Measurements from ENCODE around the gene LEMD2.
A peak's percentile ranks its signal among the peaks of the same experiment; 100 is the strongest.

LEMD2 gene

DNA sequence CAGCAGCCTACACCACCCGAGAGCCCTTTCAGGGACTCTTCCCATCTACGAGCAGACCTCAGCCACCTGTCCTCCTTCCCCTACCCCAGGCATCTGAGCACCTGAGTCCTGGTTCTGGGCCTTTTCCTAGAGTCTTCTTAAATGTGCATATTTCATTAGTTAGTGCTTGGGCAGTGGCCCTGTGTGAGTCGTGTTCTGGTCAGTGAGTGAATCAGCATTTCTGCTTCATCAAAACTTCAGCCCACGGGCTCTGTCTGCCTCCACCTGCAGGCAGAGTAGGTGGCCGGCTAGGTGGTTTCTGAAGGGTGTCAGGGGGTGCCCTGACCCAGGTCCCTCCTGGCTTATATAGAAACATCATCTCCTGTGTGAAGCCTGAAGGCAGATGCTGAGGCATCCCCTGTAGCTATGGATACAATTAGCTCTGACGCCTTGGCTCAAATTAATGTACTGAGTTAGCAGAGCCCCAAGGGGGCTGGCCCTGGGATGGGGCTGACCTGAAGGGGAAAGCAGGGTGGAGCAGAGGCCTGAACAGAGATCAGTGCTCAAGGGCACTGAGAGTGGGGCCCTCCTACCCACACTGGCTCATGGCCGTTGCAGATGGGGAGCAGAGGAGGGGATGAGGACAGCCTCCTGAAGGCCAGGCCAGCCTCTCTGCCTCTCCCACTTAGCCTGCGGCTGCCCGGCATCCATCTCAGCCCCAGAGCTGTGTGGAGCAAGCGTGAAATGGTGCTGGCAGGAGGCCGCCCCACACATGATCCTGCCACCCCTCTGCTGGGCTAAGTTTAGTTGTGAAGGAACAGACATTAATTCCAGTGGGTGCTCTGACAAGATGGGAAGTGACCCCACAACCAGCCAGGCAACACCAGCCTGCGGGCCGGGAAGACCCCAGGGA lies 55.9 kb downstream of the LEMD2 start:
- peak; percentile 76 for DNase-seq

DNA sequence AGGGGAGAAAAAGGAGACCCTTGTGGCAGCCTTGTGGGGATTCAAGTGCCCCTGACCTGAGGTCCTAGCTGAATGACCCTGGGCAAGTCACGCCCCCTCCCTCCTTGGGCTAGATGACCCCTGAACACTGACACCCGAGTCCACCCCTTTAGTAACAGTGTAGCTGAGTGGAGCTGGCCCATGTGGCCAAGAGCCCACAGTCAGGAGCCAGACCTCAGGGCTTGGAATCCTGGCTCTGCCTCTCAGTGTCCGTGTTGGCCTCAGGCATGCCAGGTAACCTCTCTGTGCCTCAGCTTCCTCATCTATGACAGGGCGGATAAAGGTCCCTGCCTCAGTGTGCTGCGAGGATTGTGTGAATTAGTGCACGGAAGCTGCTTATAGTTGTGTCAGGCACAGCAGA lies 56.5 kb downstream of the LEMD2 start:
- no peak for DNase-seq

DNA sequence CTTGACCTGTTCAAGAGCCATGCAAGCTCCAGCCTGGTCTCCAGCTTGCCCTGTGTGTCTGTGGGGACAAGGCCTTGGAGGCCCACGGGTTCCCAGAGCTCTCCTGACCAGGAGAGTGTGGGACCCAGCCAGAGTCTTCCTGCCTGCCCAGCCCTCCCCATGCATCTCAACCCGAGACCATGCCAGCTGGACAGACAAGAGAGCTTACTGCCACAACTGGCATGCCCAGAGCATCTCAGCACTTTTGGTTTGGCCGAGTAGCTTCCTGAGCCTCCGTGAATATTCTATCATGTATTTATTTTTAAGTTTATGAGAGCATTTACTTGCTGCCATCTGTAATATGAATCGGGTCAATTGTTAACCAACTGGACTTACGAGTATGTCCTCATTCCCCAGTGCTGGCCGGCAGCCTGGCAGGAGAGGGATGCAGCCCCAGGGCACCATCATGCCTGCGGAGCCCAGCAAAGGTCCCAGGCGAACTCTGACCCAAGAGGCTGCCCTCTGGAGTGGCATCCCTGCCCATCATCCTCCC lies 57.1 kb downstream of the LEMD2 start:
- no peak for DNase-seq

DNA sequence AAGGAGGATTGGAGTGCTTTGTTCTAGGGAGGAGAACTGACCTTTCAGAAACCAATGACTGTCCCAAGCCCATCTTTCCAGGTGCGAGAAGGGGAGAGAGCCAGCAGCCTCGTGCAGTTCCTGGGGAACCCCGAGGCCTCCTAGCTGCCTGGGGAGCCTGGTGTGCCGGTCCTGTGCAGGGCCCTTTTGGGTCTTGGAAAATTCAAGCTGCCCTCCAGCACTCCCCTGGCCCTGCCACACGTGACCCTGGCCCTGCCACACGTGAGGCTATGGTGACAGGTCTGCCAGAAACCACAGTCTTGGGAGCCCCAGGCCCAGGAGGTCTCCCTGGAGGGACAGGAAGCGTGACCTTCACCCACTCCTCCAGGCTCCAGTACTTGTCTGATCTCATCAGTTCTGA lies 57.9 kb downstream of the LEMD2 start:
- no peak for DNase-seq

DNA sequence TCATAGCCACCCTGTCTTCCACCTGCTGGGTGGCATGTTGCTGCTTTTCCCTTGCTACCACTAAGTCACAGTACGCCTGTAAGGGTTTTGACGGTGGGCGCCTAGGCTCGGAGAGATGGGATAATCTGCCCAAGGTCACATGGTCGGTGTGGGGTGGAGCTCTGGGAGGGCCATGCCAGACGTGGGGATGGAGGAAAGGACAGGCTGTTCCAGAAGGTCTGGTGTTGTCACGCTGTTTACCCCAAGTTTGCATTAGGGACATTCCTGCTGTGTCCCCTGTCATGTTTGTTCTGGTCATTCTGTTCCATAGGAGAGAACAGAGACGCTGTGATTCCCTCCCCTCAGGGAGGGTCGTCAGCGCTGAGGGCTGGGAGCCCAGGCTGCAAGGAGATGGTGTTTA lies 58.3 kb downstream of the LEMD2 start:
- DNase-seq: no peak

DNA sequence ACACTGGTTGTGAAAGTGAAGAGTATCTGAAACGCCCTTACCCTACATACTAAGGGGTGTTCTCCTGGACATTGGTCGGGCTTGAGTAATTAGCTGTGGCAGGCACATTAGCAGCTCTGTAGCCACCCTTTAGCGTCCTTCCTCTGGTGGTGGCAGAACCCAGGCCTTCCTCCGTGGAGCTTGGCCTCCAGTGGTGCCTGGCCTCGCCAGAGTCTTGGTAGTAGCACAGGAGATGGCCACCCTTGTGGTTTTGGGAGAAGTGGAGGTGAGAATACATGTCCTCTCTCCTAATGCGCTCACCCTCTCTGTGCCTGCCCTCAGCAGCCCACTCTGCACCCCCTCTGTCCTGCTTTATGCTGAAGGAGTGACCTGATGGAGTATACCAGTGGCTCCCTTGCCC lies 59.9 kb downstream of the LEMD2 start:
- DNase-seq: no peak

DNA sequence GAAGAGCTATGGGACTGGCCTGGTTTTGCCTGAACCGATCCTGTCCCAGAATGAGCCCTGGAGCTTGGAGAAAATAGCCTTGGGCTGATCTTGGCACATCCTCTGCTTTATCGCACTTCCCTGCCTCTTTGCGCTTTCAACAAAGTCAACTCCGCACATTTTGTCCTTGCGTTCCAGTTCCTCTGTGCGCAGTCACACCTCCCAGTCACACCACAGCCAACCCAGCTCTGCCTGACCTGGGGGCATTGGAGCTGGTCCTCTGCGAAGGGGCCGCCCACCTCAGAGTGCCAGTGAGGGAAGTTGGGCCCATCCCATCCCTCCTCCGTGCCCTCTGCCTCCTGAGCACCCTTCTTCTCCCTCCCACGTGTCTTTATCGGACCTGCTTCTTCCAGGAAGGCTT lies 60.5 kb downstream of the LEMD2 start:
- DNase-seq: no peak

DNA sequence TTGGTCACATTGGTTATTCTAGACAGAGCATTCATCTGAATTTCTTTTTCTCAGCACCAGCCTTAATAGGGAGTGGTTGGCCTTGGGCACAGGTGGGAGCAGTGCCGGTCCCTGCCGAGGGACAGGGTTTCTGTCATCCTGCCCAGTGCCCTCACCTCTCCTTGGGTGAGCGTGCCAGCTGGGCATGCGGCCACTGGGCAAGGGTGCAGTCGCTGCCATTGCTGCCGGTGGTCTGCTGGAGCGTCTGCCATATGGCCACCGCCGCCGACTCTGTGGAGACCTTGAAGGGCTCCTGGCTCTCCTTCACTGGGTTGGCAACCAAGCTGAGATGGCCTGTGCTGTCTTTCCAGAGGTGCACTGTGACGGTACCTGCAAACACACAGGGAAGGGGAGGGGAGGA lies 61.0 kb downstream of the LEMD2 start:
- DNase-seq: no peak

DNA sequence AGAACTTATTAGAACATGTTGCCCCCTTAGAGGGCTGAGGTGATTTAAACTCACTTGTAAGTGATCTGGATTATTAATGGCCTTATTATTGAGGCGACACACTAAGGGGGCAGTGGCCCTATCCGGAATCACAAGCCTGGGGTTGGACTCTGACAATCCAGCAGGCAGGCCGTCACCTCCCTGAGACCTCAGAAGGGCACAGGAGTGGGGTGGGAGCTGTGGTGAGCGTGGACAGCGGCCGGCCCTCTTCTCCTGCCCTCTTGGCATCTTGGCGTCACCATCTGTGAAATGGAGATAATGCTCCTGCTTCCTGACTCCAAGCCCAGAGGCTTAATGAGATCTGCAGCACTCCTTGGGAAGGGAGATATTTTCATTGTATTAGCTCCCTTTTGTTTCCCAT lies 61.8 kb downstream of the LEMD2 start:
- DNase-seq: no peak

DNA sequence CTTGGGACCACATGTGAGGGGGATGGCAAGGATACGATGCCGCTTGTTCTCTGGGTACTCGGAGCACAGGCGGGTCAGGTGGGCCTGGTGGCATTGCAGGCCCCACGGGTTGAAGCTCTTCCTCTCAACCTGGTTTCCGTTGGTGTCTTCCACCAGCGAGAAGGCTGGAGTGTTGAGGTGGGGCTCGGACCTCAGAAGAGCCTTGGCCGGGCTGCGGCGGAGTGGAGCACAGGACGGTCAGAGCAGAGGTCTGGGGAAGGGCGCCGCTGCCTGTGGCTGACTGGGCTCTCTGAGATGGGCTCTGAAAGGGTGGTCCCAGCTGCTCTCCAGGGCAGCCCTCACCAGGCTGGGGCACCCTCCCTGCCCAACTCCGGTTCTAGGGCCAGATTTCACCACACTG lies 62.2 kb downstream of the LEMD2 start:
- no peak for DNase-seq

DNA sequence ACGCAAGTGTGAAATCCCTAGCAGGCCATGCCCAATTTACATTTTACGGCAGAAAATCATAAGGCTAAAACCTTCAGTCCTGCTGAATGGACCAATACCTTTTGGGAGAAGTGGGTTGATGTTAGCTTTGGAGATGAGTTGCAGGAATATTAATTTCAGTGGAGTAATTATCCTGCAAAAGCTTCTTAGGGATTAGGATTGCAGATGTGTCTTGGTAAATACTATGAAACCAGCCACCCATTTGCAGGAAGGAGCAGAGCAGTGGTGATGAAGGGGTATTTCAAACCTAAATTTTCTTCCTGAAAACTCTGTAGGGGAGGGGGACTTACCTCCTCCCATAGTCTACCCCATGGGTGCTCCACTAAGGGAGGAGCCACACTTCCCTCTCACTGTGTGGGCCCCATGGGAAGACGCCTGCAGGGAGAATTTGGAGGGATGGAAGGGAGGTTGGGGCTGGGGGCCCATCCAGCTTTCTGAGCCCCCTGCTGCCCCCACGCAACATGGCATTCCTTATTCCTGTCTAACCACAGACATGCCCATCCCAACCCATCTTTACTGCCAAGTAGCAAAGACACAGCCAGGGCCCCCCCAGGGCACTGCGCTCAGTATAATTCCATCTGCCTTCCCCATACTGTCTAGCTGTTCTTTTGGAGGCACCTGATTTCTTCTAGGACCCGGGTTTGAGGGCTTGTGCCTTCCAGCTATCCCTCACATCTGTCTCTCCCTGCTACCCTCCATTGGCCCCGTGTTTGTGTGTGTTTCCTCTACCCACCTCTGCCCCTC lies 62.8 kb downstream of the LEMD2 start:
- no peak for DNase-seq

DNA sequence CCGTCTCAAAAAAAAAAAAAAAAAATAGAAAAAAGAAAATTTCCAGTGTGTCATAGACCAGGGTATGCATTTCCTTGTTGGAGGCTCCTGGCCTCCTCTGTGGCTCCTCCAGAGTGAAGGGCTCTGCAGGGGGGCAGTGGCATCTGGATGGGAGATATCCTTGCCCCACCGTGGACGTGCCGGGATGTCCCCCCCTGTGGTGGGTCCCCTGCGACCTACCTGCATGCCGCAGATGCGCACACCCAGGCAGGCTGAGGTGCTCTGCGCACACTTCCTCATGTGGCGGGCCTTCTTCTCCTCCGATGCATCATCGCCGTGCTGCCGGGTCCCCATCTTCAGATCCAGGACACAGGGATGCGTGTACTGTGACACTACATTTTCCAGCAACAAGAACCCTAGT lies 63.7 kb downstream of the LEMD2 start:
- no peak for DNase-seq

DNA sequence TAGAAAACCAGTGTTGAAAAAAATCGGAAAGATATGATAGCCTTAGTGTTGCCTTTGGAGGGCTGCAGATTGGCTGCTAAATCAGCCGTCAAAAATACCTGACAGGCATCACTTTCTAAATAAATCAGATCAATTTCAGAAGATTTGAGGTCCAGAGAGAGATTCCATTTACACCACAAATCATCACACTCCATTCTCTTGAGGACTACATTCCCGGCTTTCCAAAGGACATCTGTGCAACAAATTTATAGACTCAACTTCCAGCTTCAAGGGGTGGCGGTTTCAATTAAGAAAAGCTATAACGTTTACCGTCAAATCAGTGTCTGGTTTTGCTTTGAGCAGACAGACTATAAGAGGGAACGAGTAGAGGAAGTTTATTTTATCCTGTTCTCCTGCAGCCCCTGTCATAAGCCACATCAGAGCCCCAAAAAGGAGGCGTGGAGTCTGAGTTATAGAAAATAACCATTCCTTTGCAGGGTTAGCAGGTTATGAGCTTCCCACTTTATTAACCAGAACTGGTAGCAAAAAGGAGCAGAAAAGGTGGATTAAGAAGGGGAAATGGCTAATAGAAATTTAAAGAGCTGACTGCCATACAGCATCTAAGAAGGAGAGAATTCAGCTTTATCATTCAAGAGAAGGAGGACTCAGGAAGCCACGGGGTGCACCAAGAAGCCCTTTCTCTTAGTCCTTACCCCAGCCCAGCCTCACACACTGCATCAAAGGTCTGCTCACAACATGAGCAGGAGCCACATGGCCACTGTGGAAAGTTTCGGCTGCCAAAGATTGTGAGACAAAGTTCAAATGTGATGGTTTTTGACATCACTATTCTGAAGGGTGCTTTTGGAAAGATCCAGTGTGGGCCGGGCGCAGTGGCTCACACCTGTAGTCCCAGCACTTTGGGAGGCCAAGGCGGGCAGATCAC lies 64.6 kb downstream of the LEMD2 start:
- no peak for DNase-seq

DNA sequence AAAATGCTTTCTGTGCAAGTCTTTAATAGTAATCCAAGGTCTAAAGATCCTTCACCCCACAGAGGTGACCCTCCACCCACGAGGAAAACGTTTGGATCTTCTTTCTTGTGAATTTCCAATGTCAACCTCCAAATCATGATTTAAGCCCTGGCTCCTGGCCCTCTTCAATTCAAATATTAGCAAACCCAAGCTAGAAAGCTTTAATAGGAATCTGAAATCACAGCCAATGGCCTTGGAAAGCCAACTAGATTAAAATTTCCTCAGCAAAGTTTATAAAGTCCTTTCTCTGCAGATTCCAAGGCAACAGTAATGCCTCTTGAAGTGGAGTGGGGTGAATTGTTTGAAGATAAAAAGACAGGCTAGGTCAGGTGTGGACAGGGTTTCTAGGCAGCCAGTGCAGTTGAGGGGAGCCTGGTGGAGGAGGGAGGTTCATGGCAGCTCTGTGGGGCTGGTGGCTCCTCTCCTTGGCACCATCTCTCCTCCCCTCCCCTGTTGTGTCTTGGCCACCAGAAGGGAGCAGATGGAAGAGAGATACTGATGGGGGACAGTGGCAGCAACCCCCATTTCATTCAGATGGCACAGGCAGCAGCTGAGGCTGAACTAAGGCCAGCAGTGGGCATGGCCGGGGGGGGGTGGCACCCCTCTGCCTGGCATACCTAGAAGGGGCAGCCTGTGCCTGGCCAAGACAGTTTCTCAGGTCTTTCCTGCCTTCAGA lies 65.4 kb downstream of the LEMD2 start:
- DNase-seq: no peak

DNA sequence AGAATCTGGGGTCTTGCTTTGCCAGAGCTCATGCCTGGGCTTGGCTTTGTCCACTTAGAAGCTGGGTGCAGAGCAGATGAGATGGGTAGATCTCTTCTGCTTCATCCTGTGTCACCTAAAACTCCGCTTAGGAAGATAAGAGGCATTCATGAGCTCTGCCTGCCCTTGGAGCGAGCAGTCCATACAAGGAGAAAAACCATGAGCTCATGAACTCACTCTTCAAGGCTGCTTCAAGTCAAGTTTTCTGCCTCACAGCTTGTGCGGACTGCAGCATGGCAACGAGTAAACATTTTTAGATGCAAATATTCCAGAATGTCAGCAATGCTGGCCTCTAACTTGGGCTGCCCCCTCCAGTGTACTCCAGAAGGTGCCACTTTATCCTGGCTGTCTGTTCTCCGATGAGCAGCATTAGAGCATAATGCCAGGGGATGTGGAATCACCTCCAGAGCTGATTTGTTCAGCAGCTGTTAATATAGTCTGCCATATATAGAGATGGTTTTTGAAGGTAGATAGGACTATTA lies 66.8 kb downstream of the LEMD2 start:
- no peak for DNase-seq

DNA sequence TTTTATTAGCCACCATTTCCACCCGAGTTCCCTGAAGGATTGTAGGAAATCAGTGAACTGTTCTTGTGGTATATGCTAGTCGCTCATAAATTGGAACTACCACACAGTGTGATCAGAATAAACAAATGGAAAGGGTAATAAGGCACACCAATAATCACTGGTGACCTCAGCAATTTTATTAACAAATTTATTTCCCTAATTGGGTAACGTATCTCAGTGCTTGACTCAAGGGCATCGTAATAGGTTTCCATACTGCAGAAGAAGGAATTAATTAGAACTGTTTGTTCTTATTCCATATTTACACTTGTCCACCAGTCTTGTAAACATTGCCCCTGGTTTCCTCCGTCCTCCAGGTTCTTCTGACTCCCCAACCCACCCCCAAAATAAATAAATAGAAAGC lies 67.4 kb downstream of the LEMD2 start:
- no peak for DNase-seq
